NOMO-1 (cell line): ENCODE data around the gene TTC23.

Source experiments
- DNase-seq, 2 experiments: peaks; one replicate each; lab custom pipeline; 2025; ENCODE audit not compliant: unreplicated experiment in 2 of 2; lab: John Stamatoyannopoulos, UW

Gene TTC23

DNA sequence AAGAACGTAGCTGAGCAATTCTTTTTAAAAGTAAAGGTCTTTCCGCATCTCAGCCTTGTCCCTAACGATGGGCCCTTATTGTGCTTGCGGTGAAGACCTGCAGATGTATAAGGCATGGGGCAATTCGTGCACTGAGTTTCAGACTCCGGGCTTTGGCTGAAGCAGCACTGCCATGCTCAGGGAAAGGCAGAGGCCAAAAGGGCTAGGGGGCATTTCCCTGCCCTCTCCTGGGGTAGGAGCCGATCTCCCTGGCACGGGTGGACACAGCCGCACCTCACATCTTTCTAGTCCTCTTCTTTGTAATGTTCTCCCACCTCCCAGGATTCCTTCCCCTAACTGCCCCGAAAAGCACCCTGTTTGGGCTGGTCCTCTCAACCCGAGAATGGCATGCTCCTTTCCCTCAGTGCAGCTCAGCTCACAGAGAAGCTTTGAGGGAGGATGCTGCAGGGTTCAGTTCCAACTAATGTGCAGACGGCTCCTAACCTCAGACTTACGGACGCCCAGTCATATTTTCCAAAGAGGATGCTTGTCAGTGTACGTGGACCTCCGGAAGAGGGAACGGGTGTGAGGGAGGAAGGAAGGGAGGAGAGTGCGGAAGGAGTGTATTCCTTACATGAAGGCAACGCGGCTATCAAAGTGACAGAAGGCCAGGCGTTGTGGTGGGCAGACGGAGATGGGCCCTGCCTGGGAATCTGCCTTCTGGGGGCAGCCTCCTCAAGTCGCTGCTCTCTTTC is 83.3 kb downstream of the TTC23 start:
- no peak for DNase-seq

DNA sequence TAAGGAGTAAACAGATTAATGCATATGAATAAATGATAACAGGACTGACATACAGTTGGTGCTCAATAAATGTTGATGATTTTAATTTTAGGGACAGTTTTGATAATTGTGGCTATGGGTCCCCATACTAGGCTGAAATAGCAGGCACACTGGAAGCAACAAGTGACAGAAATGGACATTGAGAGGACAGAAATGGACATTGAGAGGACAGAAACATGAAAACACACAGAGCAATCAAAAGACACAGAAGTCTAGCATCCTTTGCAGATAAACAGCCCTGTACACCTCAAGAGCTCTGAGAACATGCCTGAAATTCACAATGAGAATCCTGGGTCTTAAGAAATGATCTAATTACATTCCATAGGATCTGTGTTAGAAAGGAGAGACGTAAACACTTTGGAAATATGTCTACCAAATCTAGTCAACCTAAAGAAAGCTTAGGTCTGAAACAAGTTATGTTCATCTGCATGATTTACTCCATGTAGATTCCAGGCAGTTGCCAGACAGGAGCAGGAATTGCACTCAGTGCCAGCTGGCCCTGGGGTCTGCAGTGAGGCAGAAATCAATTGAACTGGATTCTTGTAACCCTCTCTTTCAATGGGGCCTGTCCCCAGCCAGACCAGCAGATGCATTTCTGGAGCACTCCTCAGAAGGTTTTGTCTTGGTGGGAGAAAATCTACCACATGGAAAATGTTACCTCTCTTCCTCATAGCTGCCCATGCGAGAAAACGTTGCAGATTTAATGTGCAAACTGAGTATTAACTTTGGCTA is 84.2 kb downstream of the TTC23 start:
- DNase-seq = no peak

DNA sequence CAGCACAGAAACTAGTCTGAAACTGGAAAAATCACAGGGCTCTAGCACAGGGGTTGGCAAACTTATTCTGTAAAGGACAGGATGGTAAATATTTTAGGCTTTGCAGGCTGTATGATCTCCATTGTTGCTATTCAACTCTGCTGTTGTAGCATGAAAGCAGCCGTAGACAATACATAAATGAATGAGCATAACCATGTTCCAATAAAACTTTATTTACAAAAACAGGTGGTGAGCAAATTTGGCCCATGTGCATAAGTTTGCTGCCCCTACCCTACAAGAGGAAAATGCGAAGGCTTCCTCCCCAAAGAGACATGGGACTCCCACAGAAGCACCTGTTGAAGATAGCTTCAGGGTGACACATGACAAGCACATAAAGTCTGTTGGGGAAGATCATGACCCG is 85.3 kb downstream of the TTC23 start:
- no peak for DNase-seq

DNA sequence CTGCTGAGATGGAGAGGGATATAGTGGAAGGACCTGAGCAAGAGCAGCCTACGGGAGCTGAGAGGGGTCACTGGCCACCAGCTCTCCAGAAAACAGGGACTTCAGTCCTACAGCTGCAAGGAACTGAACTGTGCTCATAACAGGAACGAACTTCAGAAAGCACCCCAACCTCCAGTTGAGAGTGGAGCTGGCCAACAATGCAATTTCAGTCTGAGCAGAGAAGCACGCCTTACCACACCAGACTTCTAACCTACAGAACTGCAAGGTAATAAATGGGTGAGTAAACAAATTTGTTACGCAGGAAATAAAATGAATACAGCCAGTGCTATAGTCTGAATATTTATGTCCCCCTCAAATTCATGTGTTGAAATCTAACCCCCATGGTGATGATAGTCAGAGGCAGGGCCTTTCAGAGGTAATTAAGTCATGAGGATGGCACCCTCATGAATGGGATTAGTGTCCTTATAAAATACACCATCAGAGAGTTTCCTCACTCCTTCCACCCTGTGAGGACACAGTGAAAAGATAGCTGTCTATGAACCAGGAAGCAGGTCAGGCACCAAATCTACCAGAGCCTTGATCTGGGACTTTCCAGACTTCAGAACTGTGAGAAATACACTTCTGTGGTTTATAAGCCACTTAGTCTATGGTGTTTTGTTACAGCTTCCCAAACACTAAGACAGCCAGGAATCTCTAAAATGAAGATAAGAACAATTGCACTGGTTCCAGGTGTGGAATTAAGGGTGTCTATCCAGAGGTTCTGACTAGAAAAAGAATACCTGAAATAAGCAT is 85.9 kb downstream of the TTC23 start:
- DNase-seq = no peak

DNA sequence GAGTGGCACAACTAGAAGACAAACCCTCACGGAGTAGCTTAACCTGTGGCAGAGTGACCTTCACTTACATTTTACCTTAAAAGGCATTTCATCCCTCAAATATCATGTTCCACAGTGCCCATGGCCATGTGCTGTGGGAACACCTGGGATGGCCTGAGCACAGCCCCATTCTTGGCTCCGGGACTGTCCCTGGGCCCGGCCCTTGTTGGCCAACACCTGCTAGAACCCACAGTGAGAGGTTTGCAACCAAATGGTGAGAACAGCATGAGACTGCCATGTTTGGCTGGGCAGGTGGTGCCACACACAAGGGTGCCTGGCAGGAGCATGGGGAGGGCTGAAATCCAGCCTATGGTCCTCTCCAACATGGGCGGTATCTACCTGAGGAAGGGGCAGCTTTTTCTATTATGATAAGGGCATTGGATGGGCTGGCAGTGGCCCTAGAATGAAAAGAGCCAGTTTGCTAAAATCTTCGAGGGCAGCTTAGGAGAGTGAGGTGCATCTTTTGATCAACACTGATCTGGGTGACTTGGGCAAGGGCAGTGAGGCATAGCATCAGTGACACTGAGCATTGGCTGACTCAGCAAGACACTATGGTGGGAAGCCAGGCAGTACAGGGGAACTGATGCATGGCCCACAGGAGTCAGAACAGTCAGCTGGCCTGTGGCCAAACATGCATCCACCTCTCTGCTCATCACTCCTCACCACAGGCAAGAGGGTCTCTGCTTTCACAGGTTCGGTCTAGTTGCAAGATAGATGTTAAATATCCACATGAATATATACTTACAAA is 90.6 kb downstream of the TTC23 start:
- no peak for DNase-seq

DNA sequence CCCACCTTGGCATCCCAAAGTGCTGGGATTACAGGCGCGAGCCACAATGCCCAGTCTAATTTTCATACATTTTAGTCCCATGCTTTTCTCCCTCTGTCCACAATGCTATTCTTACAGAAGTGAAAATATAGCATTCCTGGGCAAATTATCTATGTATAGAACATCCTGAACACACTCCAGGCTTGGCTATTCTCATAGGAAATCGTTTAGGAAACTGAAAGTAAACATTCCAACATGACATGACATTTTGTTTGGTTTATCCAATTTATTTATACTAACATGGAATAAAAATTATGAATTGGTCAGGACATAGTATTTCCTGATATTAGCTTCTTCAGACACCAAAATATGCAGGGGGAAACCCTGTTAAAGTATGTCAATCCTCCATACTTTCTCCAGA is 91.9 kb downstream of the TTC23 start:
- DNase-seq = no peak

DNA sequence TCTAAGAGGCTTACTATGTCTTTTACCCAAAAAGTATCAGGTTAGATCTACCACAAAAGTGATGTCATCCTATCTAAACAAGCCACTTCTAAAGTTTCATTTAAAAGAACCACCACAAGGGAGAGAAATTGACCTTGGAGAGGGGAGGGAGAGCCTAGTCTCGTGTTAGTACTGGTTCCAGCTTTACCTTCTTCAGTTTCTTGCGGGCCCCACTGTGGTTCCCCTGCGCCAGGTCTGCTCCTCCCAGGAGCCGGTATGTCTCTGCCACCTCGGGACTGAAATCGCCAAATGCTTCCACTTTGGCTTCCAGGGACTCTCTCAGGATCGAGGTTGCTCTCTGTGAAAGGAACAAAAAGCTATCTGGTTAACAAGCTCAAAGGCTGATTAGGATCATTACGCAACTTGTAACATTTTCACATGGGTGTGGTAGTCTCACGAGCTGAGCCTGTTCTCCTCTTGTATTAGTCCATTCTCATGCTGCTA is 93.4 kb downstream of the TTC23 start:
- DNase-seq = no peak

DNA sequence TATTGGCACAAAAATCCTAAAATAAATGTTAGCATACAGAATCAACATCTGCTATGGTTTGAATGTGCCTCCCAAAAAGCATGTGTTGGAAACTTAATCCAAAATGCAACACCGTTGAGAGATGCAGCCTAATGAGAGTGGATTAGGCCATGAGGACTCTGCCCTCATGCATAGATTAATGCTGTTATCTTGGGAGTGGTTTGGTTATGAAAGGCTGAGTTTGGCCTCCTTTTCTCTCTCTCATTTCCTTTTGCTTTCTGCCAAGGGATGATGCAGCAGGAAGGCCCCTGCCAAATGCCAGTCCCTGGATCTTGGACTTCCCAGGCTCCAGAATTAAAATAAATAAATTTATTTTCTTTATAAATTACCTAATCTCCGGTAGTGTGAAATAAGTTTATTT is 95.1 kb downstream of the TTC23 start:
- DNase-seq = no peak

DNA sequence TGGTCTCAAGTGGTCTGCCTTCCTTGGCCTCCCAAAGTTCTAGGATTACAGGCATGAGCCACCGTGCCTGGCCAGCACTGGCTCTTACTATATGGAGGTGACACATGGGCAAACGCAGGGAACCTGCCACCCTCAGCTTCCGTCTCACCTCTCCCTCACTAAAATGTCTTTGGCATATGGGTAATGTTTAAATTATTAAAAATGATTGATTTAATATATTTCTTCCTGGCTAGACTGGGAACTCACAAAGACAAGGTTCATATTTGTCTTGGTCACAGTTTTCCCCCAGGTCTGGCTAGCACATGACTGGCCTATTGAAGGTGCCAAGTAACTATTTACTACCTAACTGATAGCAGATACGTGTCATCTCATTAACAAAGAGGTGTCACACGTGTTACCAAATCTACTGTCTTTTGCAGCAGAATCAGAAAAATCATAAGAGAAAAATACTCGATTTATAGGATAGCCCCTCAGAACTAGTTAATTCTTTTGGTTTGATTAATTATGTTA is 96.3 kb downstream of the TTC23 start:
- no peak for DNase-seq

DNA sequence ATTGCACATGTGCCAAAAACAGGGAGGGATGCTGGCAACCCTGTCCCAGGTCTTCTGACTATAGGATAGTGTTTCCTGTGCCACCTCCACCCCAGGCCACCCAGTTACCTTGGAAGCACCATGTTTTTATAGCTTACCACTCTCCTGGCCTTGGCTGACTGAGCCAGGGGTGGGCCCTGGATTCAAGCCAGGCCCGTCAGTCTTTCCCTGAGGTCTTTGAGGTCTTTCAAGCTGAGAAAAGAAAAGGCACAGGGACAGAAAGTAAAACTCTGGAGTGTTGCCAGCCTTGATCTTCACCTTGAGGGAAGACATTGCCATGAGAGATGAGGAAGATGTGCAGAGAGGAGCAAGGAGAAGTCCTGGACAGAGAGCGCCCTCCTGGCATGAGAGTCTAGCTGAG is 98.2 kb downstream of the TTC23 start:
- no peak for DNase-seq

DNA sequence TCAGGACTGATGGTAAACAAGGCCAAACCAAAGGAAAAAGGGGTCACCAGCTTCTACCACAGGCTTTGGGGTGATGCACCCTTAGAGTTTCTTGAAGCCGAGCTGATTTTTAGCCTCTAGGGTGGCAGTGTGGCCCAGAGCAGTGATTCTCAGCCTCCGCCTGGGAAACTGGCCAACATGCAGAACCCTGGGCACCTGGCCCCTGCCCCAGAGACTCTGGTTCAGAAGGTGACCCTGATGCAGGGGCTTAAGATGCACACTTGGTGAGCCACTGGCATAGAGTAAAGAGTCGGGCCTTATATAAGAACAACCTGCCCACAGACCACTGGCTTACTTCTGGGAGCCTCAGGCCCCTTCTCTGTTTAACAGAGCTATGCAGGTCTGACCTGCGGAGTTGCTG is 100.0 kb downstream of the TTC23 start:
- DNase-seq = no peak

DNA sequence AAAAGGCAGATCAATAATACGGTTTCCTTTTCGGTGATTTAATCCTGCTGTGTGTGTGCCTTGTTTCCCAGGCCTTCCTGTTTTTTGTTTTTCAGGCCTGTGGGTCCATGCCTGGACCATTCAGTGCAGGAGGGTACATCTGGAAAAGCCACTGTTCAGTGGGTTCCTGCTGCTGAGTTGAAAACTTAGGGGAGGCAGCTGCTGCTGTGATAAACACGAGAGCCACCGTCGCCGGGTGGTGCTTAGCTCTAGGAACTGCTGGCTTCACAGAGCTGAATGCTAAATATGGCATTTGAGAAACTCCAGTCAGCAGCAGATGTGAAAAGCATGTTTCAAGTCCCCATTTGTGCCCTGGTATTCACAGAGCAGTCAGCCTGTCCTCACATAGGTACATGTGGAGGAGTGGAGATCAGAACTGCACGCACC is 100.5 kb downstream of the TTC23 start:
- no peak for DNase-seq

DNA sequence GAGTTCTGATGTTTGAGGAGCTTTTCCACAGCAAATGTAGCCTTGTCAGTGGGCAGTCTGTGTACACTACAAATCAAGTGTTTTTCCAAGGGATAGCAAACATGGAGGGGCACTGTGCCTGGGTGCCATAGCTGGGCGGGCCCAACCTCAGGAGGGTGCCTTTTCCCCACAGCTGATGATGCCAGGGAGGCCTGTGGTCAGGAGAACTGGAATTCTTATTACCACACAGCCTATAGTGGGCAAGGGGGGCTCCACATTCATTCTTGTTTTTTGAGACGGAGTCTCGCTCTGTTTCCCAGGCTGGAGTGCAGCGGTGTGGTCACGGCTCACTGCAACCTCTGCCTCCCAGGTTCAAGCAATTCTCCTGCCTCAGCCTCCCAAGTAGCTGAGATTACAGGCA is 102.7 kb downstream of the TTC23 start:
- no peak for DNase-seq

DNA sequence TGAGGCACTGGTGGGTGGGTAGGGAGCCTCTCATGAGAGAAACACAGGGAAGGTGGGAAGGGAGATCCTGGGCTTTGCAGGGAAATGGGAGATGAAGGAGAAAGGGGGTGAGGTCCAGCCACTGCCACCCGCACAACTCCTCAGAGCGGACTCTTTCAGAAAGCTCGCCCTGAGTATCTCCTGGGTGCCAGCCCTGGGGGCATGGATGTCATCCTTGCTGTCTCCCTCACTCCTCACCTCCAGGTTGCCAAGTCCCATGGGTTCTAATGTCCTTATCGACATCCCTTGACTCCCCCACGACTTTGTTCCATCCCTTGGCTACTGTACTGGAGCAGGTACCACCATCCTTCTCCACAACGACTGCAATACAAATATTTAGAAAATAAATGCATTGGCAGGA is 103.6 kb downstream of the TTC23 start:
- no peak for DNase-seq

DNA sequence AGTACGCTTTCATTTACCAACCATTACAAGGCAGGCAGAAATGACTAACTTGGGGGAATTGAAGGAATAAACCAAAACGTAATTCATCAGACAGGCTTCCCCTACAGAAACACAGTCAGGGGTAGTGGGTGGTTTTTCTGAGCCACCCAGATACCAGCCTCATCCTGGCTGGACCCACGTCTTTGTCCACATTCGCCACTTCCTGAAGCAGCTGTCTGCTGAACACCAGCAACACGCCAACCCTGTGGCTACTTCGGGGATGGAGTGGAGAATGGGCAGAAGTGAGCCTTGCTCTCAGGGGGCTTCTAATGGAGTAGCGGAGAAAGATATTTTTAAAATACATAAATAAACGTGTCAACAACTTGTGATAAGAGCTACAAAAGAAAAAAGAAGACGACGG is 104.4 kb downstream of the TTC23 start:
- no peak for DNase-seq

DNA sequence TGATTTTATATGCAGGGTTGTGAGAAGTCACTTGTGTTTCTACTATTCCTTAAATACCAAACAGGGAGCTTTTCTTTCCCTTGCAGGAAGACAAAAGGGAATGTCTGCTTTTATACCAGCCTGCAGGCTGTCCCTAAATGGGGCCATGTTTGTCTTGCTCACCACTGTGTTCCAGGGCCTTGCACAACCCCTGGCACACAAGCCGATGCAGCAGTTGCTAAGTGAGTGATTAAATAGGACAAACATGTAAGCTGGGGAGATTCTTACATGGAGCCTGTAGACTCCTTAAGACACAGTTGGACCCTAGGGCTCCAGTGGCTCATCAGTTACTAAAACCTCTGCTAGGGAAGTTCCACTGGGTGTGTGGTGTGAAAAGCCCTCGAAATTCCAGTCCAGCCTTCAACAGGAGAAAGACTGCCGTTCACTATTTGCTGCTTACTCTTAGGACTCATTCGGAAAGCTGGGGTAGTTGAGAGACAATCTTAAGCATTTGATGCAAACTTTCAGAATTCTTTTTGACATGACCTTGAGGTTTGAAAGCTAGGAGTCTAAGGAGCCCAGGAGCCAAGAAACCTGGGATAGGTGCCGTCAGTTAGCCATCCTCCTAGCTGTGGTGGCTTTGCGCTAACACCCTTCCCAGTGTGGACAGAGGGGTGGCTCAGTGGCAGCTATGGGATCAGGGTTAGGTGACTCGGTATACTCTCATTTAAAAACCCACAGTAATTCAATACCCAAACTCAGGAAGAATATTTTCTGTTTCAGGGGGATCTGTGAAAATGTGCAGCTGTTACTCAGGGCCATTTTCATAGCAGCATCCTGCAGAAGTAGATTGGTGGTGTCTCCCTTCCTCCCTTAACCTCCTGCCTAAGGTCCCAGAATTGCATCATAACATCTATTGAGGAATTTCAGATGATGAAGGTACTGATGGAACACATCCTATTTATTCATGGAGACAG is 105.4 kb downstream of the TTC23 start:
- no peak for DNase-seq

DNA sequence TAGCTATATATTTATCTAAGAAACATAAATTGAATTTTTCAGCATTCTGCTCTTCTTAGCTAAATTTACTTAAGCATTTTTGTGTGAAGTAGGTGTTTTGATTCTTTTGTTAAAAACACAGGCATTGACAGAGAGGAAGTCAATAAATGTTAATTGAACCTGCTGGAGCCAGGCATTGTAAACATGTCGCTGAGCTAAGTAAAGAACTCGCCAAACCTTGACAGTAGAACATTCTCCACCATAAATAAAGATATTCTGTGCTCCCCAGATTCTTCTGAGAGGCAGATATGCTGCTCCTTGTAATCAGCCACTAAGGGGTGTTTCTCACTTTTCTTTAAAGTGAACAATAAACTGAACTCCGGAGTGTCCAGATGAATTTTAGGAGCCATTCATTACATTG is 106.1 kb downstream of the TTC23 start:
- no peak for DNase-seq

DNA sequence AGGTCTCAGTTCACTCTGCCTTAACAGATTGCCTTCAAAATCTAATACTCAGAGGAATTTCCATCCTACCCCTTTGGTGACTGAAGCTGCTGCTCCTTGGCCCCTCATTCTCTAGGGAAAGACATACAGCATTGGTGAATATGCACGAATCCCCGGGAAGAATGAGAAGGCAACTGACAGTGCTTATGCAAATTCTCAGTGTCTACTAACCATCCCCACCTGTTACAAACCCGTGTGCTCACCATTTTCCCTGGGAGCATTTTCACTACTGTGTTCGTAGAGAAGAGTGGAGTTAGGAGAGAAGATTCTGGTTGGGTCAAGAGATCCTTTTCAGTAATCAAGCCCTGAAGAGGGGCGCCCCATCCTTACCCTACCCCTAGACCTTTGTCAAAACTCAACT is 106.8 kb downstream of the TTC23 start:
- no peak for DNase-seq

DNA sequence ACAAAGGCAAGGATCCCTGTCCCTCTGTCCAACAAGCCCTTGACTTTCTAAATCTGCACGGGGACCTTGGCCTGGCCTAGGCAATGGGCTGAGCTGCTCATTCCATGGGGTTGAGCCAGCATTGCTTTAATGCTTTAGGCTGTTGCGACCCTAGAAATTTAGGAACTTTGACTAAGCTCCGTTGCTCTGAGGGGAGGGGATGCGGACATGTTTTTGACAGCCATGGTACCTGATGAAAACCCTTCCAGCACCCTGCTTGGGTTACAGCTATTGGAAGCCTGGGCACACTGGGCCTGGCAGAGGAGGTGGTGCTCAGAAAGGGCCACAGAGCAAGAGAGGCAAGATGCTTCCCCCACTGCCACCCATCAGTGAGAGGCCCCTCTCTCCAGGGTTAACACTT is 107.4 kb downstream of the TTC23 start:
- no peak for DNase-seq
